ENCODE results near the gene AMPD3.

Gene AMPD3

DNA sequence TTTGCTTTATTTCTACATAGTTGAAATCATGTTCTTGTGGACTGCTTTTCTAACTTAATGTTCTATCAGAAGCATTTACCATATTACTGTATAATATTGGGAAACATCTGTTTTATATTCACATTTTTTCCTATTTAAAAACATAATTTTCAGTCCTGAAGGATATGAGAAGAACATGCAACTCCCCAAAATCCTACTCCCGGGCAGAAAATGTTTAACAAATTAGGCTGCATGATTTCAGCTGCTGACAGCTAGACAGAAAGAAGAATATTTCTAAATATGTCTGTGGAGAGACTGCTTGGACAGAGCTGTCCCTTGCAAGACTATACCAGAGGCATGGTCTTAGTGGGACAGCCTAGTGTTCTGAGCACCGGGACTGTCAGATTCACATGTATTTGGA lies 15.7 kb upstream of the AMPD3 start:
- no peak for FAIRE-seq

- no peak for FAIRE-seq
Measured at GRCh38 chr11:10439924-10440323, 15.1 kb upstream of the AMPD3 start.

DNA sequence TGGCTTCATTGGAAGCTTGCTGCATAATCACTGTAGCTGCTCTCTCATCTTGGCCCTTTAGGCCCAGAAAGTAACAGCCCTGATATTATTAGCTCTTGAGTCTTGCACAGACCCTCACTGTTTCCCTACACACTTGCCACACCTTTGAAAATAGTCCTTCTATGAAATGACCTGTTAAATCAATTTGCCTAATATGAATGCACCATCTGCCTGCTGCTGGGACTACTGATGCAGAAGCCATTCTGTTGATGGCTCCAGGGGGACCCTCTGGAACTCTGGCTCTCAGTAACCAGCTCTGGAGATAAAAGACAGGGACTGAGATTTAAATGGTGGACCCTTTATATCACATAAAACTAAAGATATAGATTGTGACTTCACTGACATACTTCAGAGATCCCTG lies 14.7 kb upstream of the AMPD3 start:
- no peak for FAIRE-seq

GRCh38 chr11:10441091-10441490 lies 14.0 kb upstream of the AMPD3 start:
- no peak for FAIRE-seq

DNA sequence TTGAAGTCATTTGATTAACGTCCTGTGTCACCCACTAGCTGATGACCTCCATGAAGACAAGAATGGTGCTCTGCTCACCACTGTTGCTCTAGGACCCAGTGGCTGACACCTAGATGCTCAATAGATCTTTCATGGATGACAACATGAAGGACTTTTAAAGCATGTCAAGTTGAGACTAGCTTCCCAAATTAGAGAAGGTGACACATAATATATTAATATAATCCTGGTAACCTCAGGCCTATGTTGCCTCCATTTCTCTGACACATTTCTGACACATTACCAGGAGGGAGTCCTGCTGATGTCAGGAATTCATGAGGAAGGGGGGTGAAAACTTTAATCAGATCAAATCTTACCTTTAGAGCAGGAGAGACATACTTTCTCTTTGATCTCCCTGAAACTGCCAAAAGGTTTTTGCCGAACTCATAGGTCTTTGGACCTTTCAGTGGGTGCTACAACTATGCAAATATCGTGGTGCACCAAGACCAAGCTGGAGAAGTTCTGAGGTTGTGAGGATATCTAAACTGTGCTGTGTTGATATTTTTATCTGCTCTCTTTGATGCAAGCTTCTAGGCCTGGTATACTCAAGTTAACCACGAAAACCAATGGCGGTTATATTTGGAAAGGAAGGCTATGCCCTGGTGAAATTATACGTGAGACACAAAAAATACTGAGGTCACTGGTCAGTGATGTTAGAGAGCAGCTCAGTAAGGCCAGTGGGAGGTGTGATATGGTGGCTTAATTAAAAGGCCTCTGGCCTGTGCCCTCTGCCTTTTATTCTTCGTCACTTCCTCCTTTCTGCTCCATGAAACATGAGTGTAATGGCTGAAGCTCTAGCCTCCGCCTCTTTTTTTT lies 13.2 kb upstream of the AMPD3 start:
- FAIRE-seq: no peak

- no peak for FAIRE-seq
Measured at GRCh38 chr11:10443152-10443551, 11.9 kb upstream of the AMPD3 start.

GRCh38 chr11:10443721-10444235 lies 11.3 kb upstream of the AMPD3 start:
- no peak for FAIRE-seq

- FAIRE-seq: no peak
Measured at GRCh38 chr11:10444725-10445315, 10.2 kb upstream of the AMPD3 start.

GRCh38 chr11:10447445-10447844 lies 7.6 kb upstream of the AMPD3 start:
- FAIRE-seq: no peak

- FAIRE-seq: no peak
Measured at GRCh38 chr11:10450462-10451425, 4.3 kb upstream of the AMPD3 start.

GRCh38 chr11:10451426-10452116 lies 3.5 kb upstream of the AMPD3 start:
- FAIRE-seq: no peak

DNA sequence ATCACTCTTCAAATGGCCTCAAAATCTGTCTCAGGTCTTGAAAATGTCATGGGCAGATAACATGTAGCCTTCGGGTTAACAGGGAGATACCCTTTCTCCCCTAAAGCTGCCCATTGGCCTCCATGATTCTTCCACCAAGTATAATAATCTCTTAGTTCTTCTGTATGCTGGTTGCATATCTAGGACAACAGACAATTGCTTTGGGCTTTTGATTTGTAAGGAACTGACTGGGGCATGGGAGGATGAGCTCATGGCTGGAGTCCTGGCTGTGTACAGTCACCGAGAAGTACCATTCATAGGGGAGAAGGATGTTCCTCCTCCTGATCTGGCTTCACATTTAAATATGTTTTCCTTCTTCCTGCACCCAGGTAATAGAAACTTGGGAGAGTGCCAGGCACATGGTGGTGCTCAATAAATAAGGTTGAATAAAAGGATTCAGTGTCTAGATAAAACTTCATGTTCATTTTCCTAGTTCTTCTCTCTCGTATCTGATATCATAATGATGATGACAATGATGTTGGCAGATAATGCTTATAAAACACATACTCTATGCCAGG lies 2.8 kb upstream of the AMPD3 start:
- FAIRE-seq: no peak

- FAIRE-seq: no peak
Measured at GRCh38 chr11:10453261-10453660, 1.8 kb upstream of the AMPD3 start.

GRCh38 chr11:10455637-10456487 lies 798 bp downstream of the AMPD3 start:
- FAIRE-seq: no peak

DNA sequence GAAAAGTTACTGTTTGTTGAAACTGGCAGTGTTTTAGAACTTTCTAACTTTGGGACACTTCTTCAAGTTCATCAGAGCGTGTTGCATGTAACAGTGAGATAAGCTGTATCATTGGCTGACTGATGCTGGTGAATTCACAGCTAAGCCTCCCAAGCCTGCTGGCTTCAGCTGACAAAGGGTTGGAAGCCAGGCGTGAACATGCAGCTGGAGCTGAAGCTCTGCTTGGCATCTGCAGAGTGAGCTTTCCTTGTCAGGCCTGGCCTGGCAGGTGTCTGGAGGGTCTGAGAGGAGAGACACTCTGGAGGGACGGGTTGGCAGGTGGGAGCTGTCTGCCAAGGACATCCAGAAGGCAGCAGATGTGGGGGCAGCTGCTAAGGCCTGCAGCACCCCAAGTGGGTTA lies 1.5 kb downstream of the AMPD3 start:
- no peak for FAIRE-seq

- FAIRE-seq: no peak
Measured at GRCh38 chr11:10457901-10458300, 2.8 kb downstream of the AMPD3 start.

DNA sequence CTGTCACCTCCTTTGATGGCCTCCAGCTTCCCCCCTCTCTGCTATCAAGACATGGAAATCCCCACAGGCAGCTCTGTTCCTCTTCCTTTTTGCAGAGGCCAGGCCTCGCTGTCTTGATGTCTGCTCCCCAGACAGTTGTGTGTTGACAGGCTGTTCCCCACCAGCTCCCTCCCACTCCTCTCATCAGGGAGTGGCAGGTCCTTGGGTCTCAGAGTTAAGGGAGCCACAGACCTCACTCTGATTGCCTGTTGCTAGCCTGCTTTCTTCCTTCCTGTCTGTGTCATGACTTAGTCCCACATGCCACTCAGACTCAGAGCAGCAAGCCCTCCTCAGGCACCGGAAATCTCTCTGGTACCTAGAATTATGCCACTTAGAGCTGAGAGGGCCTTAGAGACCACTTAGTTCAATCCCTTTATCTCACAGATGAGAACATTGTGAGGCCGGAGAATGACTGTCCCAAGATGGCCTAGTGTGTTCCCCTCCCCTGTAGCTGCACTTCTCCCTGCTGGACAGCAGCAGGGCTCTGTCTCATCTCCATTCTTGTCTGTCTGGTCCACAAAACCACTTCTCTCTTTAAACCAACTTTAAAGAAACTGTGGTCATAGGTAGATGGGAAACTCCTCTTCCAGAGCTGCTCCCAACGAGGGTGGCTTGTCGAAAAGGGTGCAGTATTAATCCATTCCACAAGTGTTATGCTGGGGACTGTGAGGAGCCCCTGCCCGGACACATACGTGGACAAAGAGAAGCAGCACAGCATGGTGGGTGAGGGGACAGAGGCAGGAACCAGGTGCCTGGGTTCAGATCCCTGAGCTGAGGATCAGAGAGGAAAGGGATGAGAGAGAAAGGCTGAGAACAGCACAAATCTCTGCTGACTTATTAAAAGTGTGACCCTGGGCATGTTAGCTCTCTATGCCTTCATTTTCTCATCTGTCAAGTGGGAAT lies 4.2 kb downstream of the AMPD3 start:
- FAIRE-seq: no peak

DNA sequence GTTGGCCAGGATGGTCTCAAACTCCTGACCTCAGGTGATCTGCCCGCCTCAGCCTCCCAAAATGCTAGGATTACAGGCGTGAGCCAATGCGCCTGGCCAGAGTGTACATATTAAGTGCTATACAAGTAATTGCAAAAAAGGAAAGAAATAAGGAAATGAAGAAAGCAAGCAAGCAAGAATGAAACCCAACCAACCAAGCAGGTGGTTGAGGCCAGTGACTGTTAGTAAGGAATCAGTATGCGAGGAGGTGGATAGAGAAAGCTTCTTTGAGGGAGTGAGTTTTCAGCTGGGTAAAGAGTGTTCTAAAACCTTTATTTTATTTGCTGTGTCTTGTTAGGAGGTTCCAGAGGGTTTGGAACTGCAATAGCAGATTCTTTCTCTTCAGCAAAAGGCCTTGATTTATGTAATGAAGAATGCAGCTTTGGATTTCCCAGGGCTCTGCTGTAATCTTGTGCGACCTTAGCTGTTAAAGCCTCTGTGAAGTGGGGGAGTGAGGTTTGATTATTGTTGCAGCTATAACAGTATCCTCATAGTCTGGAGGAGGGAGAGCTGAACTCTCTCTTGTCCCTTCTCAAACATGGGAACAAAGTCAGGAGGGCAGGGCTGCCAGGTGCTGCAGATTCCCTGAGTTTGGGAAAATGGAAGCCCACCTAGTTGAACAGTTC lies 5.7 kb downstream of the AMPD3 start:
- no peak for FAIRE-seq

DNA sequence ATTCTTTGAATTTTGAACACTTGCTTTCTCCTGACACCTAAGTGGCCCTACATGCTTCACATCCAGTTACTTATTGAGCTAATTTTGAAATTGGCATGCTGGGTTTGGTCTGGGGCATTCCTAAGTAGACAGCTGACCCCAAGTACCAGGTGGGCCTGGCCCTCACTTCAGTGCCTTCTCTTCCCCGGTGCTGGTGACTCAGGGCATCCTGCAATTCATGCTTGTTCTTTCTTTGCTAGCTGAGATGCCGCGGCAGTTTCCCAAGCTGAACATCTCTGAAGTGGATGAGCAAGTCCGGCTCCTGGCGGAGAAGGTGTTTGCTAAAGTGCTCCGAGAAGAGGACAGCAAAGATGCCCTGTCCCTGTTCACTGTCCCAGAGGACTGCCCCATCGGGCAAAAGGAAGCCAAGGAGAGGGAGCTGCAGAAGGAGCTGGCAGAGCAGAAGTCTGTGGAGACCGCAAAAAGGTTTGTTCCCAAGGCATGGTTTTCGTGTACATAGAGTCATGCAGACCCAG lies 6.3 kb downstream of the AMPD3 start:
- FAIRE-seq: no peak

All from G401.6 (cell line).